SK-N-SH (cell line): ENCODE results near the gene SCYGR1. TPM values are rescaled to one million over a fixed set of nuclear protein-coding genes. Genes with fewer than 3 reads are reported as not detected.

Experiments used
- CTCF ChIA-PET: fragments of 300-600, 350-600 bp; formaldehyde crosslinking; extraction: SDS; loops from one replicate; lab custom pipeline; 2021; lab: Yijun Ruan, JAX
- POLR2A ChIA-PET: fragments of 350-600 bp; sonication (Branson Sonifier 250); formaldehyde crosslinking; extraction: SDS; loops from one replicate; lab custom pipeline; 2020; ENCODE audit warnings: antibody characterized with exemption, inconsistent platforms; lab: Yijun Ruan, JAX
- DNase-seq: peaks from one replicate; pipeline ENCODE4 v3.0.0; 2012
- H2AFZ ChIP-seq: fragments of 200-600 bp; sonication (generic); 2 replicates; pipeline ENCODE4 v1.8.1; 2016; ENCODE audit warnings: antibody characterized with exemption, mild to moderate bottlenecking, low read depth
- H3F3A ChIP-seq: fragments of 200-600 bp; sonication (generic); replicated peaks from 2 replicates; pipeline ENCODE3; 2016; ENCODE audit warnings: antibody characterized with exemption, mild to moderate bottlenecking; ENCODE audit not compliant: insufficient read depth
- H3K27ac ChIP-seq, 2 experiments: fragments of 200-500 bp in 1 of 2; fragments of 200-600 bp in 1 of 2; sonication (Bioruptor generic) in 1 of 2; sonication (generic), shearing (Covaris generic) in 1 of 2; 2 replicates each; pipeline versions ENCODE4 v1.5.1 to v1.6.1; 2014 to 2016; ENCODE audit warnings: low read depth in 2 of 2, inconsistent platforms in 1 of 2, low read length in 1 of 2, mild to moderate bottlenecking in 1 of 2, mixed read lengths in 1 of 2
- H3K27me3 ChIP-seq: fragments of 200-600 bp; sonication (generic), shearing (Covaris generic); 2 replicates; pipeline ENCODE4 v1.6.1; 2016; ENCODE audit warnings: mixed run types; ENCODE audit not compliant: insufficient read depth
- H3K36me3 ChIP-seq, 2 experiments: fragments of 200-500 bp in 1 of 2; fragments of 200-600 bp in 1 of 2; sonication (Bioruptor generic) in 1 of 2; sonication (generic) in 1 of 2; replicated peaks in 1 of 2; 2 replicates each; pipeline versions ENCODE3 to v1.5.1; 2014 to 2016; ENCODE audit warnings: low read length in 1 of 2, mild to moderate bottlenecking in 1 of 2; ENCODE audit not compliant: insufficient read depth in 2 of 2, control insufficient read depth in 1 of 2
- H3K4me1 ChIP-seq, 2 experiments: fragments of 200-500 bp in 1 of 2; fragments of 200-600 bp in 1 of 2; sonication (Bioruptor generic) in 1 of 2; sonication (generic), shearing (Covaris generic) in 1 of 2; 2 replicates each; pipeline versions ENCODE4 v1.5.1 to v1.6.1; 2014 to 2016; ENCODE audit warnings: low read depth in 1 of 2, low read length in 1 of 2, mixed run types in 1 of 2; ENCODE audit not compliant: insufficient read depth in 2 of 2, control insufficient read depth in 1 of 2
- H3K4me2 ChIP-seq: fragments of 200-600 bp; sonication (generic), shearing (Covaris generic); 2 replicates; pipeline ENCODE4 v1.6.1; 2017; ENCODE audit warnings: mixed run types
- H3K4me3 ChIP-seq, 2 experiments: fragments of 200-500 bp in 1 of 2; fragments of 200-600 bp in 1 of 2; sonication (Bioruptor generic) in 1 of 2; sonication (generic), shearing (Covaris generic) in 1 of 2; 2 replicates each; pipeline versions ENCODE4 v1.5.1 to v1.8.1; 2014 to 2016; ENCODE audit warnings: low read depth in 2 of 2, inconsistent platforms in 1 of 2, low read length in 1 of 2, mild to moderate bottlenecking in 1 of 2, mixed read lengths in 1 of 2, moderate library complexity in 1 of 2
- H3K79me2 ChIP-seq: fragments of 200-600 bp; sonication (generic); 2 replicates; pipeline ENCODE4 v1.8.1; 2017; ENCODE audit warnings: mild to moderate bottlenecking; ENCODE audit not compliant: insufficient read depth
- H3K9ac ChIP-seq: fragments of 200-600 bp; sonication (generic); 2 replicates; pipeline ENCODE4 v1.6.1; 2017; ENCODE audit warnings: mixed run types
- H3K9me2 ChIP-seq: fragments of 200-600 bp; sonication (generic); 2 replicates; pipeline ENCODE4 v1.6.1; 2017; ENCODE audit warnings: mixed run types
- H3K9me3 ChIP-seq: fragments of 200-600 bp; sonication (generic); 2 replicates; pipeline ENCODE4 v1.6.1; 2017; ENCODE audit warnings: mixed run types, mild to moderate bottlenecking, moderate library complexity
- H4K20me1 ChIP-seq: fragments of 200-600 bp; sonication (generic); 2 replicates; pipeline ENCODE4 v1.6.1; 2017; ENCODE audit warnings: mild to moderate bottlenecking, mixed run types; ENCODE audit not compliant: insufficient read depth
- CHD2 ChIP-seq: fragments of 150-350 bp; IDR thresholded peaks from 2 replicates; pipeline ENCODE4 v1.6.1; 2018; ENCODE audit warnings: low read length; ENCODE audit not compliant: partially characterized antibody
- ELF1 ChIP-seq: IDR thresholded peaks from 2 replicates; pipeline ENCODE4 v1.4.0; 2012
- EZH2phosphoT487 ChIP-seq: fragments of 200-600 bp; sonication (generic); IDR thresholded peaks from 2 replicates; pipeline ENCODE4 v1.6.1; 2017; ENCODE audit warnings: low read depth, mixed run types, mild to moderate bottlenecking, antibody characterized with exemption, moderate library complexity, borderline replicate concordance
- FOSL2 ChIP-seq: IDR thresholded peaks from 2 replicates; pipeline ENCODE4 v1.4.0; 2012; ENCODE audit warnings: low read depth, mild to moderate bottlenecking, moderate library complexity, borderline replicate concordance
- FOXM1 ChIP-seq: IDR thresholded peaks from 2 replicates; pipeline ENCODE4 v1.4.0; 2012; ENCODE audit warnings: low read depth, mild to moderate bottlenecking
- GABPA ChIP-seq: IDR thresholded peaks from 2 replicates; pipeline ENCODE4 v1.4.0; 2012; ENCODE audit warnings: low read depth, mild to moderate bottlenecking
- GATA2 ChIP-seq: sonication (generic); formaldehyde crosslinking; IDR thresholded peaks from 2 replicates; pipeline ENCODE4 v1.5.0; 2020; ENCODE audit warnings: mild to moderate bottlenecking, missing genetic modification reagents
- JUND ChIP-seq: IDR thresholded peaks from 2 replicates; pipeline ENCODE4 v1.4.0; 2012
- MAX ChIP-seq: IDR thresholded peaks from 2 replicates; pipeline ENCODE4 v1.4.0; 2012; ENCODE audit warnings: low read depth
- MEF2A ChIP-seq: IDR thresholded peaks from 2 replicates; pipeline ENCODE4 v1.4.0; 2012; ENCODE audit warnings: low read depth, borderline replicate concordance
- MXI1 ChIP-seq: IDR thresholded peaks from 2 replicates; pipeline ENCODE4 v1.6.1; 2012; ENCODE audit warnings: mild to moderate bottlenecking, low read depth, low read length, improper control_type of control experiment
- PBX3 ChIP-seq: IDR thresholded peaks from 2 replicates; pipeline ENCODE4; 2012
- RAD21 ChIP-seq: IDR thresholded peaks from 2 replicates; pipeline ENCODE4 v1.6.1; 2012; ENCODE audit warnings: mild to moderate bottlenecking, low read length
- REST ChIP-seq: IDR thresholded peaks from 2 replicates; pipeline ENCODE4 v1.6.1; 2012; ENCODE audit warnings: mild to moderate bottlenecking, low read depth, low read length, moderate library complexity
- RFX5 ChIP-seq: IDR thresholded peaks from 2 replicates; pipeline ENCODE4 v1.6.1; 2012; ENCODE audit warnings: mild to moderate bottlenecking, improper control_type of control experiment, low read length
- SMC3 ChIP-seq: IDR thresholded peaks from 2 replicates; pipeline ENCODE4 v1.6.1; 2012; ENCODE audit warnings: low read depth, low read length, improper control_type of control experiment
- TEAD4 ChIP-seq: IDR thresholded peaks from 2 replicates; pipeline ENCODE4 v1.4.0; 2012; ENCODE audit warnings: mild to moderate bottlenecking, borderline replicate concordance; ENCODE audit not compliant: insufficient read depth
- USF1 ChIP-seq: IDR thresholded peaks from 2 replicates; pipeline ENCODE4 v1.4.0; 2012; ENCODE audit warnings: low read depth, borderline replicate concordance
- USF2 ChIP-seq: fragments of 150-350 bp; IDR thresholded peaks from 2 replicates; pipeline ENCODE4 v1.6.1; 2017; ENCODE audit warnings: antibody characterized with exemption, low read length, low read depth, borderline replicate concordance
- YY1 ChIP-seq: IDR thresholded peaks from 2 replicates; pipeline ENCODE4 v1.4.0; 2012; ENCODE audit warnings: low read depth, mild to moderate bottlenecking
- WGBS: methylation state at CpG from one replicate; pipeline ENCODE4 v1.1.6; 2017; ENCODE audit warnings: low lambda C conversion rate; 5-methylcytosine and 5-hydroxymethylcytosine counted together
- polyA plus RNA-seq, 3 experiments: library from polyadenylated mRNA; depleted of rRNA; stranded (reverse); fragments of >200 nt; gene quantifications; 2 replicates each; pipeline ENCODE4 v1.2.3, GENCODE V29; 2012

The SCYGR1 gene
- polyA plus RNA-seq, 1 of the 3 experiments (the other 2 are of a cell fraction): not detected

GRCh38 chr2:227368574-227368973 lies 19.2 kb downstream of the SCYGR1 start (continued):
- TF ChIP-seq REST (no peak), FOXM1 (no peak), FOSL2 (no peak)
- TF ChIP-seq, all 33 proteins: peak for 0

- H3K9me3 ChIP-seq: no peaks in the 10 kb centered on the region
- DNase-seq: no peak
- H3K4me1 ChIP-seq: peaks cover 11 to 46% of the 10 kb centered on the region in 2 experiments
- H3K9me2 ChIP-seq: no peaks in the 10 kb centered on the region
- CTCF ChIA-PET: interaction anchor here (0.7 to 0.8 kb wide), 2 partner anchors 9 to 13 kb away, joined by 3 read pairs; no protein-coding TSS in a partner anchor
- H3K36me3 ChIP-seq: no peaks in the 10 kb centered on the region
- no peaks in the 10 kb centered on the region for H4K20me1 ChIP-seq
- peaks cover 43% of the 10 kb centered on the region for H3F3A ChIP-seq
- H3K9ac ChIP-seq: peak overlapping the region; percentile 7; the same call in 1 of the 2 replicates
- POLR2A ChIA-PET: no interaction called here
- H3K4me3 ChIP-seq: no peak overlapping the region
- peak overlapping the region; percentile 75 for H3K4me2 ChIP-seq
- H3K79me2 ChIP-seq: no peaks in the 10 kb centered on the region
- peak overlapping the region in 1 of 2 experiments; percentile 85; a peak in 2 of 4 replicates for H3K27ac ChIP-seq
- 61% methylated on average over 3 of the region's 3 CpGs for WGBS
- no peaks in the 10 kb centered on the region for H3K27me3 ChIP-seq
- peak overlapping the region; percentile 12; the same call in 1 of the 2 replicates for H2AFZ ChIP-seq
- TF ChIP-seq USF1 (no peak), SMC3 (no peak), USF2 (no peak)
- TF ChIP-seq, all 33 proteins: peak for 0
These were observed 20.3 kb downstream of the SCYGR1 start for GRCh38 chr2:227367427-227367795.

GRCh38 chr2:227366769-227367426 lies 20.9 kb downstream of the SCYGR1 start:
- no peaks in the 10 kb centered on the region for H3K9me2 ChIP-seq
- peak overlapping the region; percentile 75 for H3K4me2 ChIP-seq
- peak overlapping the region in 1 of 2 experiments; percentile 85; a peak in 2 of 4 replicates for H3K27ac ChIP-seq
- H3K4me1 ChIP-seq: peaks cover 11 to 46% of the 10 kb centered on the region in 2 experiments
- H3F3A ChIP-seq: peaks cover 43% of the 10 kb centered on the region
- 13% methylated on average over 11 of the region's 11 CpGs for WGBS
- H3K9ac ChIP-seq: peak overlapping the region; percentile 7; the same call in 1 of the 2 replicates
- H3K9me3 ChIP-seq: no peaks in the 10 kb centered on the region
- H4K20me1 ChIP-seq: no peaks in the 10 kb centered on the region
- no peaks in the 10 kb centered on the region for H3K79me2 ChIP-seq
- ChIA-PET POLR2A (no interaction called here), CTCF (interaction anchor here (0.7 to 0.8 kb wide), 2 partner anchors 10 to 13 kb away, joined by 3 read pairs; no protein-coding TSS in a partner anchor)
- no peaks in the 10 kb centered on the region for H3K36me3 ChIP-seq
- no peak for DNase-seq
- H3K27me3 ChIP-seq: no peaks in the 10 kb centered on the region
- peak overlapping the region; percentile 12; the same call in 1 of the 2 replicates for H2AFZ ChIP-seq
- H3K4me3 ChIP-seq: no peak overlapping the region
- no peak for TF ChIP-seq MXI1
- TF ChIP-seq RAD21: no peak
- no peak for TF ChIP-seq CHD2
- TF ChIP-seq MAX: no peak; the same call in 1 of the 2 replicates
- TF ChIP-seq EZH2phosphoT487: no peak
- TF ChIP-seq GATA2 (CRISPR knock-in tag): no peak
- no peak for TF ChIP-seq RFX5
- no peak for TF ChIP-seq YY1
- no peak for TF ChIP-seq ELF1
- TF ChIP-seq MEF2A: 0 out of 2 replicates have a peak, but pooled peaks have one; percentile 55
- no peak for TF ChIP-seq TEAD4
- TF ChIP-seq GABPA: no peak
- peak; percentile 52 for TF ChIP-seq PBX3
- TF ChIP-seq JUND: peak; percentile 4
